ENCODE measurements around the gene FTCD.

DNA sequence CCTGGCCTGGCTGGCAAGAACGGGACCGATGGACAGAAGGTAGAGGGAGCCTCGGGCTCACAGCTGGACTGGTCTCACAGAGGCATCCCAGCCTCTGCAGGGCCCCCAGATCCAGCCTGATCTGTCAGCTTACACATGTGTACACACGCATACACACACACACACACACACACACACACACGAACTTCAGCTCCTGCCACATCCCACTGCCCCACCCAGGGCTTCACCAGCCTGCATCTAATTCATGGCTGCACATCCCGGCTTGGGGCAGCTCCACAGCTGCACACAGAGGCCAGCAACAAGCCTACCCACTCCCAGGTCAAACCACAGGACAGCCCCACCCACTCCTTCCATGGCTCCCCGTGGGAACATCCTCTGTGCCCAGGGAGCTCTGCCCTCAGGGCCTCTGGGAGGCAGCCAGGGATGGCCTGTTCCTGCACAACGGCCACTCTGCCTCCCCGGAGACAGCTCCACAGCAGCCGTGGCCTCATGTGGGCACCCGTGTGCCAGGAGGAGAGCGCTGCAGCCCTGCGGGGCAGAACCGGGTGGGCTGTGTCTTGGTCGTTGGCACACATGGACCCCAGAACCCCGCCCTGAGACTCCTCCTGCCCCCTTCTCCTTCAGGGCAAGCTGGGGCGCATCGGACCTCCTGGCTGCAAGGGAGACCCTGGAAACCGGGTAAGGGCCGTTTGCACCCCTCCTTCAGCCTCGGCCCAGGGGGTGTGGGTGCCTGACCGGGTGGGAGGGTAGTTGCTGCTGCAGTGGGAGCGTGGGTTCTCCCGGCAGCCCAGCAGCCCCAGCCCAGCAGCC lies 38.4 kb downstream of the FTCD start:
- TF ChIP-seq, protein P1, sequence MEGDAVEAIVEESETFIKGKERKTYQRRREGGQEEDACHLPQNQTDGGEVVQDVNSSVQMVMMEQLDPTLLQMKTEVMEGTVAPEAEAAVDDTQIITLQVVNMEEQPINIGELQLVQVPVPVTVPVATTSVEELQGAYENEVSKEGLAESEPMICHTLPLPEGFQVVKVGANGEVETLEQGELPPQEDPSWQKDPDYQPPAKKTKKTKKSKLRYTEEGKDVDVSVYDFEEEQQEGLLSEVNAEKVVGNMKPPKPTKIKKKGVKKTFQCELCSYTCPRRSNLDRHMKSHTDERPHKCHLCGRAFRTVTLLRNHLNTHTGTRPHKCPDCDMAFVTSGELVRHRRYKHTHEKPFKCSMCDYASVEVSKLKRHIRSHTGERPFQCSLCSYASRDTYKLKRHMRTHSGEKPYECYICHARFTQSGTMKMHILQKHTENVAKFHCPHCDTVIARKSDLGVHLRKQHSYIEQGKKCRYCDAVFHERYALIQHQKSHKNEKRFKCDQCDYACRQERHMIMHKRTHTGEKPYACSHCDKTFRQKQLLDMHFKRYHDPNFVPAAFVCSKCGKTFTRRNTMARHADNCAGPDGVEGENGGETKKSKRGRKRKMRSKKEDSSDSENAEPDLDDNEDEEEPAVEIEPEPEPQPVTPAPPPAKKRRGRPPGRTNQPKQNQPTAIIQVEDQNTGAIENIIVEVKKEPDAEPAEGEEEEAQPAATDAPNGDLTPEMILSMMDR (IDR thresholded peaks at IDR 0.05): no peak
- no peak for TF ChIP-seq POLR2A (IDR thresholded peaks at IDR 0.05)

Data from uterus (tissue), 2 donors.